HG03039 (cell line): ENCODE measurements around the gene UFC1.
A peak's percentile ranks its signal among the peaks of the same experiment; 100 is the strongest.

Experiments
- ATAC-seq: cut with Tn5 transposase; IDR thresholded peaks from one replicate; pipeline ENCODE4 v1.9.1; 2021; ENCODE audit warnings: mild to moderate bottlenecking, moderate library complexity; ENCODE audit not compliant: unreplicated experiment

The UFC1 gene

GRCh38 chr1:161133220-161133740, 20.5 kb upstream of the UFC1 start:
- ATAC-seq, result no peak

GRCh38 chr1:161137881-161138280, 15.9 kb upstream of the UFC1 start:
- ATAC-seq, result no peak

- no peak for ATAC-seq
Measured at GRCh38 chr1:161138431-161138830, 15.3 kb upstream of the UFC1 start.

- ATAC-seq, result no peak
Measured at GRCh38 chr1:161139766-161140165, 14.0 kb upstream of the UFC1 start.

- ATAC-seq, result no peak
Measured at GRCh38 chr1:161140755-161141400, 12.9 kb upstream of the UFC1 start.

GRCh38 chr1:161145832-161146231, 7.9 kb upstream of the UFC1 start:
- ATAC-seq, result no peak

GRCh38 chr1:161153176-161153575, 602 bp upstream of the UFC1 start:
- ATAC-seq, result no peak

- ATAC-seq, result no peak
Measured at GRCh38 chr1:161157867-161158266, 4.1 kb downstream of the UFC1 start.

GRCh38 chr1:161158316-161159010, 4.7 kb downstream of the UFC1 start:
- ATAC-seq, result no peak

GRCh38 chr1:161159087-161159912, 5.5 kb downstream of the UFC1 start, which contains the start of gene USP21:
TSS of gene USP21 (plus strand) at chr1:161159500. CDS start at chr1:161160641, 1,141 bp downstream.
- ATAC-seq, result peak; percentile 78

- peak; percentile 12 for ATAC-seq
Measured at GRCh38 chr1:161159913-161160243, 6.1 kb downstream of the UFC1 start.

GRCh38 chr1:161160671-161161145, 6.9 kb downstream of the UFC1 start:
- no peak for ATAC-seq

- ATAC-seq, result no peak
Measured at GRCh38 chr1:161161652-161162051, 7.9 kb downstream of the UFC1 start.

GRCh38 chr1:161162052-161162451, 8.3 kb downstream of the UFC1 start:
- no peak for ATAC-seq

- ATAC-seq, result no peak
Measured at GRCh38 chr1:161162806-161163205, 9.0 kb downstream of the UFC1 start.

- ATAC-seq, result no peak
Measured at GRCh38 chr1:161163793-161164192, 10.0 kb downstream of the UFC1 start.

GRCh38 chr1:161164901-161165610, 11.3 kb downstream of the UFC1 start:
- ATAC-seq, result no peak

- ATAC-seq, result peak; percentile 93
Measured at GRCh38 chr1:161165742-161166668, 12.2 kb downstream of the UFC1 start, which contains the start of gene PPOX. TSS of gene PPOX (plus strand) at chr1:161166426. CDS start at chr1:161166848, 422 bp downstream.

- ATAC-seq, result no peak
Measured at GRCh38 chr1:161166669-161167548, 13.1 kb downstream of the UFC1 start.
